ENCODE results near the gene BMP8A. TPM values are rescaled to one million over a fixed set of nuclear protein-coding genes. Genes with fewer than 3 reads are reported as not detected.
"Not testable (repeated sequence)": the region's sequence is repeated elsewhere in the genome, so short reads cannot be mapped to it uniquely, and the experiment has no call there.

Gene BMP8A
- total RNA-seq, 1 donor from 2014 or later: not detected

GRCh38 chr1:39488793-39489566 lies 2.5 kb upstream of the BMP8A start:
- Mint-ChIP-seq H3K9me3 (ENCODE audit: unreplicated experiment) (no peaks in the 10 kb centered on the region), H3K27me3 (ENCODE audit: unreplicated experiment) (peaks cover 18% of the 10 kb centered on the region), H3K4me3 (ENCODE audit: unreplicated experiment) (no peak overlapping the region), H3K36me3 (ENCODE audit: low read depth, unreplicated experiment) (peaks cover 12% of the 10 kb centered on the region), H3K27ac (ENCODE audit: unreplicated experiment) (no peak overlapping the region), H3K4me1 (ENCODE audit: unreplicated experiment) (no peaks in the 10 kb centered on the region)
- TF ChIP-seq CTCF (IDR thresholded peaks at IDR 0.05; ENCODE audit: unreplicated experiment): no peak
- no peak for DNase-seq (ENCODE audit: low spot score)

- Mint-ChIP-seq H3K27ac (ENCODE audit: unreplicated experiment) (no peak overlapping the region), H3K4me1 (ENCODE audit: unreplicated experiment) (no peaks in the 10 kb centered on the region)
- no peak for TF ChIP-seq CTCF (IDR thresholded peaks at IDR 0.05; ENCODE audit: unreplicated experiment)
These were observed 1.7 kb upstream of the BMP8A start for GRCh38 chr1:39489567-39490239.

GRCh38 chr1:39490596-39491145 lies 765 bp upstream of the BMP8A start:
- H3K27ac Mint-ChIP-seq (ENCODE audit: unreplicated experiment): no peak overlapping the region
- H3K27me3 Mint-ChIP-seq (ENCODE audit: unreplicated experiment): peaks cover 22% of the 10 kb centered on the region
- DNase-seq (ENCODE audit: low spot score): no peak
- TF ChIP-seq CTCF (IDR thresholded peaks at IDR 0.05; ENCODE audit: unreplicated experiment): no peak
- H3K36me3 Mint-ChIP-seq (ENCODE audit: low read depth, unreplicated experiment): peaks cover 6% of the 10 kb centered on the region
- peak overlapping the region; percentile 74 for H3K4me3 Mint-ChIP-seq (ENCODE audit: unreplicated experiment)
- H3K9me3 Mint-ChIP-seq (ENCODE audit: unreplicated experiment): no peaks in the 10 kb centered on the region
- no peaks in the 10 kb centered on the region for H3K4me1 Mint-ChIP-seq (ENCODE audit: unreplicated experiment)

More at GRCh38 chr1:39489567-39490239, 1.7 kb upstream of the BMP8A start:
- DNase-seq (ENCODE audit: low spot score): no peak
- Mint-ChIP-seq H3K36me3 (ENCODE audit: low read depth, unreplicated experiment) (peaks cover 12% of the 10 kb centered on the region), H3K27me3 (ENCODE audit: unreplicated experiment) (peaks cover 23% of the 10 kb centered on the region), H3K4me3 (ENCODE audit: unreplicated experiment) (no peak overlapping the region), H3K9me3 (ENCODE audit: unreplicated experiment) (no peaks in the 10 kb centered on the region)

- not testable (repeated sequence) for H3K9me3 Mint-ChIP-seq (ENCODE audit: unreplicated experiment); H3K27ac Mint-ChIP-seq (ENCODE audit: unreplicated experiment); H3K4me3 Mint-ChIP-seq (ENCODE audit: unreplicated experiment); DNase-seq (ENCODE audit: low spot score); H3K36me3 Mint-ChIP-seq (ENCODE audit: low read depth, unreplicated experiment); H3K4me1 Mint-ChIP-seq (ENCODE audit: unreplicated experiment)
- H3K27me3 Mint-ChIP-seq (ENCODE audit: unreplicated experiment): peaks cover 26% of the 10 kb centered on the region
These were observed 944 bp downstream of the BMP8A start for GRCh38 chr1:39492118-39493042.

- Mint-ChIP-seq H3K27me3 (ENCODE audit: unreplicated experiment) (peaks cover 26% of the 10 kb centered on the region), H3K4me3 (ENCODE audit: unreplicated experiment) (peak overlapping the region; percentile 47)
- not testable (repeated sequence) for H3K9me3 Mint-ChIP-seq (ENCODE audit: unreplicated experiment); H3K27ac Mint-ChIP-seq (ENCODE audit: unreplicated experiment); H3K36me3 Mint-ChIP-seq (ENCODE audit: low read depth, unreplicated experiment); DNase-seq (ENCODE audit: low spot score); H3K4me1 Mint-ChIP-seq (ENCODE audit: unreplicated experiment)
These were observed 1.8 kb downstream of the BMP8A start for GRCh38 chr1:39493043-39493810.

All from endothelial cell (in vitro differentiated cells).